RPMI7951 (cell line): Measurements from ENCODE around the gene BTAF1. TPM values are rescaled to one million over a fixed set of nuclear protein-coding genes. Genes with fewer than 3 reads are reported as not detected.

ENCODE experiments used
- DNase-seq: peaks from one replicate; pipeline ENCODE4 v3.0.0-alpha.2; 2012; ENCODE audit warnings: low read depth
- total RNA-seq: library from RNA; depleted of rRNA; stranded (reverse); fragments of >200 nt; shearing (Covaris generic); gene quantifications from 2 replicates; pipeline ENCODE4 v1.2.3, GENCODE V29; 2014

The BTAF1 gene
- total RNA-seq, 1 experiment from 2014 or later, result 19.0 TPM

GRCh38 chr10:91908337-91909116, 15.0 kb upstream of the BTAF1 start:
- DNase-seq, result peak; percentile 78

GRCh38 chr10:91909117-91909677, 14.4 kb upstream of the BTAF1 start, which contains the start of gene FGFBP3:
Gene FGFBP3 (minus strand): TSS chr10:91909486. CDS start chr10:91908969, 517 bp downstream.
- peak; percentile 54 for DNase-seq

- no peak for DNase-seq
Measured at GRCh38 chr10:91910467-91910866, 13.1 kb upstream of the BTAF1 start.

GRCh38 chr10:91919651-91920050, 3.9 kb upstream of the BTAF1 start:
- no peak for DNase-seq

GRCh38 chr10:91924212-91925021, 847 bp downstream of the BTAF1 start:
- DNase-seq, result no peak

- no peak for DNase-seq
Measured at GRCh38 chr10:91925022-91925320, 1.4 kb downstream of the BTAF1 start.

- DNase-seq, result no peak
Measured at GRCh38 chr10:91930939-91931338, 7.4 kb downstream of the BTAF1 start.

- peak; percentile 35 for DNase-seq
Measured at GRCh38 chr10:91931526-91932190, 8.1 kb downstream of the BTAF1 start.

GRCh38 chr10:91932737-91933136, 9.2 kb downstream of the BTAF1 start:
- no peak for DNase-seq

GRCh38 chr10:91935886-91936285, 12.3 kb downstream of the BTAF1 start:
- DNase-seq, result no peak

- DNase-seq, result no peak
Measured at GRCh38 chr10:91939653-91940052, 16.1 kb downstream of the BTAF1 start.

- DNase-seq, result no peak
Measured at GRCh38 chr10:91941426-91941825, 17.9 kb downstream of the BTAF1 start.

GRCh38 chr10:91944880-91945630, 21.5 kb downstream of the BTAF1 start:
- DNase-seq, result peak; percentile 58

- DNase-seq, result no peak
Measured at GRCh38 chr10:91953600-91954160, 30.1 kb downstream of the BTAF1 start.

GRCh38 chr10:91955114-91955513, 31.5 kb downstream of the BTAF1 start:
- DNase-seq, result no peak

GRCh38 chr10:91957091-91957490, 33.5 kb downstream of the BTAF1 start:
- no peak for DNase-seq

- DNase-seq, result no peak
Measured at GRCh38 chr10:91969297-91969696, 45.7 kb downstream of the BTAF1 start.

GRCh38 chr10:91974960-91975359, 51.4 kb downstream of the BTAF1 start:
- peak; percentile 15 for DNase-seq

- no peak for DNase-seq
Measured at GRCh38 chr10:91975438-91975837, 51.9 kb downstream of the BTAF1 start.

GRCh38 chr10:91976317-91977051, 52.9 kb downstream of the BTAF1 start:
- no peak for DNase-seq
